HG03025 (cell line): ENCODE data around the gene NLRP6.
"Not testable (repeated sequence)": the region's sequence is repeated elsewhere in the genome, so short reads cannot be mapped to it uniquely, and the experiment has no call there.

Experiments used
- ATAC-seq: cut with Tn5 transposase; IDR thresholded peaks from one replicate; pipeline ENCODE4 v1.9.1; 2021; ENCODE audit warnings: mild to moderate bottlenecking, moderate library complexity; ENCODE audit not compliant: unreplicated experiment, low FRiP score

Gene NLRP6

GRCh38 chr11:317668-318404 is 39.6 kb downstream of the NLRP6 start:
- ATAC-seq, result not testable (repeated sequence)

DNA sequence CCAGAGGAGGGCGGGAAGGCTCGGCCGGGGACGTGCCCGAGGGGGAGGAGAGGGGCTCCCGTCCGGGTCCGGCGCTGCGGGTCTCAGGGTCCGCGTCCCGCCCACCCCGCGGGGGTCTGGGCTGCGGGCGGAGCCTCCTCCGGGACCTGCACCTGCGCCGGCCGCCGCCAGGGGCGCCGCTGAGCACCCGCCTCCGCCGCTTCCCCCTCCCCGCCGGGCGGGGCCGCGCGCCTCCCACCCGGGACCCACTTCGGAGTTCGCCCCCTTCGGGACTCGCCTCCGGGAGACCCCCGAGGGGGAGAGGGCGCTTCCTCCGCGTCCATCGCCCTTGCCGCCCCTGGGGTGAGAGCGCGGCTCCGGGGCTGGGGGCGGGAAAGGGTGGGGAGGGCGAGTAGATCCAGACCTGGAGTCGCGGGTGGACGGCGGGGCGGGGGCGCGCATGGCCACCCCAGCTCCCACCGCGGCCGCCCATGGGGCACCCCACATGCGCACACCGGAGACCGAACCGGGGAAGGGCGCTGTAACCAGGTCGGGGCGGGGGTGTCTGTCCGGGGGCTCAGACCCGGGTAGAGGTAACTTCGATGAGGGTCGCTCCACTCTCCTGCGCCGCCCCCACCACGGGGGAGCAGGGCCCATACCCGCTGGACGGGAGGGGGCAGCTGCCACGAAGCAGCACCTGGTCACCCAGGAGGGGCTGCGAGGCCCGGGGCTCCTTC is 40.4 kb downstream of the NLRP6 start:
- not testable (repeated sequence) for ATAC-seq

DNA sequence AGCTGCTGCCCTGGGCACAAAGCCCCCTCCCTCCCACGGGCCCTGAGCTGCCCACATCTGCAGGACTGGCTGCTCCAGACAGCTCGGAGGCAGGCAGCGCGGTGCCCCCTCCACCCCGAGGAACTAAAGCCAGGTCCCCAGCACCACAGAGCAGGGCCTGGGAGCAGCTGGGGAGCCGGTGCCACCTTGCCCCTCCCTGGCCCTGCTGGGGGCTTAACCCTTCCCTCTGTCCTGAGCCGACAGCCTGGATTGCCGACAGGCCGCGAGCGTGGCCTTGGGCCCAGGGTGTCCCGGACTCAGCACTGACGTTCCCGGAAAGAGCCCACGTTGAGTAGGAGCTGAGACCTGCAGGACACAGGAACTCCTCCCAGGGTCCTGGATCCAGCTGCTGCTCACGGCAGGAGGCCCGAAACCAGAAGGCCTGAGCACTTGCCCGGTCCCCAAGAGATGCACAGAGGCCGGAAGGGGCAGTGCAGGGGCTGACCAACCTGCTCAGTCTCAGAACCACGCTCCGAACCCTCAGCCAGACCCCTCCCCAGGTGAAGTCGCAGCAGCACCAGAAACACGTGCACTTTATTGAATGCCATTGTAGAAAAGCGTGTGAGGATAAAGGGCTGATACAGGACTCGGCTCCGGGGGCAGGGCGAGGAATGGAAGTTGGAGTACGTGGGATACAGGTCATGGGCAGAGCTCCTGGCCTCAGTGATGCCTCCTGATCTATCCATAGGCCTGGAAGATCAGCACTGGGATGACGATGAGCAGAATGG is 41.1 kb downstream of the NLRP6 start:
- not testable (repeated sequence) for ATAC-seq

DNA sequence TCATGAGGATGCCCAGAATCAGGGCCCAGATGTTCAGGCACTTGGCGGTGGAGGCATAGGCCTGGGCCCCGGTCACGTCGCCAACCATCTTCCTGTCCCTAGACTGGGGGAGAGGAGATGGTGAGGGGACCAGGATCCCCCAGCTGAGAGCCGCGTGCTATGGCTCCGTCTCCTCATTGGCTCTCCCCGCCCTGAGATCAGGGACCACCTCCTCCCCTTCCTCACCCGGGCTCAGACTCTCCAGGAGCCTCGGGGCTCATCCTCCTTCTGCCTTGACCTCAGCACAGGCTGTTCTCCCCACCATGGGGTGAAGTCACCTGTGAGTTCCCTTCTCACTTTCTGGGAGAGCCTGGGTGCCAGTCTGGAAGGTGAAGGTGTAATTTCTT is 41.7 kb downstream of the NLRP6 start:
- ATAC-seq, result not testable (repeated sequence)

DNA sequence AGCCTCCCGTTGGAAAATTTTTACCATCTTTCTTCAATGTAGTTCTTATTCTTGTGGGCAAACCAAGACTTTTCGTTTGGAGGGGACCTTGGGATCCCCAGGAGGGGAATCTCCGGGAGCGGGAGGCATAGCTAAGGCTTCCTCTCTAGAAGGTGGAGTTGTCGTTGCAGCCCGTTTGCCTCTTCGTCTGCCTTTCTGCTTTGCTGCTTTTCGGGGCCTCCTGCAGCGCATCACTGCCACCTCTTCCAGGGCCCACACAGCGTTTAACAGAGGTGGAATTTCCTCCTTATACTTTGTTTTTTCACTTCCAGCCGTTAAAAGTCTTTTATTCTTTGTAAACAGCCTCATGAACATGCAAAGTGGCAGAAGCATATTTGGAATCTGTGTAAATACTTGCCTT is 45.9 kb downstream of the NLRP6 start:
- ATAC-seq, result no peak

DNA sequence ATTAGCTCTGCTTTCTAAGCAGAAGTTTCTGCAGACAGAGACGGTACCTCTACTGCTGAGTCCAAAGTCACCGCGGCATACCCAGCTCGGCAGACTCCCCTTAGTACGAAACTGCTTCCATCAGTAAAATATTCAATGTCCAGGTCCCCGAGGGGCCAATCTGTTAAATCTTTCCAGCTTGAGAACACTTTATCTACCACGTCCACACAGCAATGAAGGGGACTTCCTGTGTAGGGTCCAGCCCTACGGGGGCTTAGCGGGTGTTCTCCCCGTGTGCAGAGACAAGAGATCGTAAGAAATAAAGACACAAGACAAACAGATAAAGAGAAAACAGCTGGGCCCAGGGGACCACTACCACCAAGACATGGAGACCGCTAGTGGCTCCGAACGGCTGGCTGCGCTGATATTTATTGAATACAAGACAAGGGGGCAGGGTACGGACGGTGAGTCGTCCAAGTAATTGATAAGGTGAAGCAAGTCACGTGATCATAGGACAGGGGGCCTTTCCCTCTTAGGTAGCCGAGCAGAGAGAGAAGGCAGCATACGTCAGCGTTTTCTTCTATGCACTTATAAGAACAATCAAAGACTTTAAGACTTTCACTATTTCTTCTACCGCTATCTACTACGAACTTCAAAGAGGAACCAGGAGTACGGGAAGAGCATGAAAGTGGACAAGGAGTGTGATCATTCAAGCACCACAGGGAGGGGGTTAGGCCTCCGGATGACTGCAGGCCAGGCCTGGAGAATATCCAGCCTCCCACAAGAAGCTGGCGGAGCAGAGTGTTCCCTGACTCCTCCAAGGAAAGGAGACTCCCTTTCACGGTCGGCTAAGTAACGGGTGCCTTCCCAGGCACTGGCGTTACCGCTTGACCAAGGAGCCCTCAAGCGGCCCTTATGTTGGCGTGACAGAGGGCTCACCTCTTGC is 46.6 kb downstream of the NLRP6 start:
- ATAC-seq, result not testable (repeated sequence)

DNA sequence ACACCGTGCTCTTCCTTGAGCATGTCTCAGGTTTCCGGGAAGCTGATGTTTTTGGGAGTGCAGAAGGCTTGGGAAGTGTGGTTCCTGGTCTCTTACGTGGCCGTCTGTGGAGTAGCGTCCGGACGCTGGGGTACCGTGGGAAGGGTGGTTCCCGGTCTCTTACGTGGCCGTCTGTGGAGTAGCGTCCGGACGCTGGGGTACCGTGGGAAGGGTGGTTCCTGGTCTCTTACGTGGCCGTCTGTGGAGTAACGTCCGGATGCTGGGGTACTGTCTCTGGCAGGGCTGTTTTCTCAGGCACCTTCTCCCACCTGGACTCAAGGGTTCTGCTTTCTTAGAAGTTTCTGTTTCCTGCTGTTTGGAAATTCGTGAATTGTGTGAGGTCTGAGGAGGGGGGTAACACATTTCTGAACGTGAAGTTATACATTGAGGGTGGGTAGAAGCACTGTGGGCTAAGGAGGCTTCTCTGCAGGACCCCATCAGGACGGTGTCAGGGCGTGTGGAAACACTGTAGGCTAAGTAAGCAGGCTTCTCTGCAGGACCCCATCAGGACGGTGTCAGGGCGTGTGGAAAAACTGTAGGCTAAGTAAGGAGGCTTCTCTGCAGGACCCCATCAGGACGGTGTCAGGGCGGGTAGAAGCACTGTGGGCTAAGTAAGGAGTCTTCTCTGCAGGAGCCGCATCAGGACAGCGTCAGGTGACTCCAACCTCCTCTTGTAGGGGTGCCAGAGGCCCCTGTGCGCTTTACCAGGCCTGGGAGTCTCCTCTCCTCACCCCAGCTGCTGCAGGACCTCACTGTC is 47.8 kb downstream of the NLRP6 start:
- no peak for ATAC-seq

- ATAC-seq, result no peak
These were observed 48.3 kb downstream of the NLRP6 start for GRCh38 chr11:326592-326841.

DNA sequence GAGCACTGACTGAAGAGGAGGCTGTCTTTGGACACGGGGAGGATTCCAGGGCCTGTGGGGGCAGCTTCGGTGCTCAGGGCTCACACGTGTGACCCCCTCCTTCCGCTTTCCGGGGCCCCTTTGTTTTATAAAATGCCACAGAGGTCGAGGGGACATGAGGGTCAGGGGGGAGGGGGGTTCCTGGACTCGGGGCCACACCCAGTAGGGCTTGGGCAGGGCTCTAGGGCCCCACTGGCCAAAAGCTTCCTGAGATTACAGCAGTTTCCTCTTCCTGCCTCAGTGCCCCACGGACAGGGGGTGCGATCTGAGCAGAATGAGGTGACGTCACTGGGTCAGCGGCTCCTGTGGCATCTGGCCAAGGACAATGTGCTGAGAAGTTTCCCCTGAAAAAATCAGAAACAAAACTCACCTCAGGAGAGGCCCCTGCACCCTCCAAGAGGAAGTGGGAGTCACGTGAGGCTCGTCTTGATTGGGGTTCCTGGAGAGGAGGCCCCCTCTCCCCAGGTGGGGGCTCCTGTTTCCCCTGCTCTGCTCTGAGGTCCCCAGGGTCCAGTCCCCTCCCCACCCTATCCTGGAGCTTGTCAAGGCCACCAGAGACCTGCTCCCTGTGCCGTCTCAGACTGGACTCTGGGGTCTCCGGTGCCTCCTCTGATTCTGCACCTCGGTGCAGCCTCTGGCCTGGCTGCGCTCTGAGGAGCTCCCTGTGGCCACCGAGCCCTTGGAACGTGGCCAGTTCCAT is 48.8 kb downstream of the NLRP6 start:
- no peak for ATAC-seq

- ATAC-seq, result no peak
These were observed 49.3 kb downstream of the NLRP6 start for GRCh38 chr11:327581-327923.

GRCh38 chr11:328012-328411 is 49.8 kb downstream of the NLRP6 start:
- no peak for ATAC-seq

GRCh38 chr11:328516-329100 is 50.4 kb downstream of the NLRP6 start:
- ATAC-seq, result not testable (repeated sequence)

GRCh38 chr11:329886-330253 is 51.7 kb downstream of the NLRP6 start:
- no peak for ATAC-seq

DNA sequence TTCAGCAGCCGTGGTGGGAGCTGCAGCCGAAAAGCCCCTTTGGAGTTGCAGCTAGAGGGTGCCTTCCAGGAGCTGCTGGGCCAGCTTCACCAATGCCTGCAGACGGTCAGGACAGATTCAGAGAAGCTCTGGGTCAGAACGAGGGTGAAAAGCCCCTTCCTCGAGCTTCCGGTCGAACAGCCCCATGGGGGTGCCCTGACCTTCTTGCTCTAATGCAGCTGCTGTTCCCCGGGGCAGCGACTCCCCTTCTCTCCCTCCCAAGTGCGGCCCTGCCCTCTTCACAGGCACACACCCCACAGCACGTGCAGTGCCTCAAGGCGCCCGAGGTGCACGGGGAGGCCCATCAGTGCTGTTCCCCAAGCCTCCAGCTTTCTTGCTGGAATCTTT is 52.1 kb downstream of the NLRP6 start:
- ATAC-seq, result no peak

GRCh38 chr11:330694-331357 is 52.6 kb downstream of the NLRP6 start:
- ATAC-seq, result no peak

GRCh38 chr11:331358-332060 is 53.3 kb downstream of the NLRP6 start:
- ATAC-seq, result no peak

GRCh38 chr11:332651-333480 is 54.7 kb downstream of the NLRP6 start:
- no peak for ATAC-seq
